ENCODE data around the gene INTS2. TPM values are rescaled to one million over a fixed set of nuclear protein-coding genes. Genes with fewer than 3 reads are reported as not detected.

The INTS2 gene
- total RNA-seq, 2 experiments from 2014 or later, result 8.5 to 8.7 TPM

DNA sequence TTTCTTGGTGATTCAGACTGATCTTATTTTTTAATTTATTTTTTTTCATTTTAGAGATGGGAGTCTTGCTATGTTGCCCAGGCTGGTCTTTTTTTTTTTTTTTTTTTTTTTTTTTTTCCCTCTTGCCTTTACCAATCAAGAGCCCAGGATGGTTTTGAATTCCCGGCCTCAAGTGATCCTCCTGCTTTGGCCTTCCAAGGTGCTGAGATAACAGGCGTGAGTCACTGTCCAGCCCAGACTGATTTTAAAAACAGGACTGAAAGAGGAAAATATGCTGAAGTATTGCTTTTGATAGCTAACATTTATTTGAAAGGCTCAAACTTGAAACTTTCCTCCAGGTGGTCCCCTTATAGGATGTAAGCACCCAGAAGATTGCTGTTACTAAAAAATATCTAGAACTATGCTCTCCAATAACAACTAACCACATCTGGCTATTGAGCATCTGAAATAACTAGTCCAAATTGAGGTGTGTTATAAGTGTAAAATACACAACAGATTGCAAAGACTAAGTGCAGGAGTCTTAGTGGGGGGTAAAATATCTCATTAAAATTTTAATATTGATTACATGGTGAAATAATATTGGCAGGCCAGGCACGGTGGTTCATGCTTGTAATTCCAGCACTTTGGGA is 48.7 kb downstream of the INTS2 start:
- Histone ChIP-seq H3K9me3 (ENCODE audit: control insufficient read depth in 1 of 2, insufficient read depth in 1 of 2, low read length in 2 of 2) (no peaks in the 10 kb centered on the region), H3K36me3 (ENCODE audit: insufficient read depth, low read length) (peaks cover 63% of the 10 kb centered on the region), H3K27me3 (ENCODE audit: control insufficient read depth in 1 of 2, insufficient read depth in 2 of 2, low read length in 2 of 2) (no peaks in the 10 kb centered on the region), H3K4me3 (ENCODE audit: low read length) (no peak overlapping the region), H3K27ac (ENCODE audit: low read depth in 1 of 2, low read length in 2 of 2) (no peak overlapping the region), H3K4me1 (ENCODE audit: insufficient read depth, low read length) (no peaks in the 10 kb centered on the region)
- Mint-ChIP-seq H3K36me3 (ENCODE audit: low read depth) (peaks cover 81% of the 10 kb centered on the region), H3K9me3 (no peaks in the 10 kb centered on the region), H3K27me3 (no peaks in the 10 kb centered on the region), H3K4me1 (ENCODE audit: low read depth) (no peaks in the 10 kb centered on the region), H3K4me3 (no peak overlapping the region), H3K27ac (no peak overlapping the region)
- POLR2A ChIA-PET, result no interaction called here
- TF ChIP-seq, protein P1, sequence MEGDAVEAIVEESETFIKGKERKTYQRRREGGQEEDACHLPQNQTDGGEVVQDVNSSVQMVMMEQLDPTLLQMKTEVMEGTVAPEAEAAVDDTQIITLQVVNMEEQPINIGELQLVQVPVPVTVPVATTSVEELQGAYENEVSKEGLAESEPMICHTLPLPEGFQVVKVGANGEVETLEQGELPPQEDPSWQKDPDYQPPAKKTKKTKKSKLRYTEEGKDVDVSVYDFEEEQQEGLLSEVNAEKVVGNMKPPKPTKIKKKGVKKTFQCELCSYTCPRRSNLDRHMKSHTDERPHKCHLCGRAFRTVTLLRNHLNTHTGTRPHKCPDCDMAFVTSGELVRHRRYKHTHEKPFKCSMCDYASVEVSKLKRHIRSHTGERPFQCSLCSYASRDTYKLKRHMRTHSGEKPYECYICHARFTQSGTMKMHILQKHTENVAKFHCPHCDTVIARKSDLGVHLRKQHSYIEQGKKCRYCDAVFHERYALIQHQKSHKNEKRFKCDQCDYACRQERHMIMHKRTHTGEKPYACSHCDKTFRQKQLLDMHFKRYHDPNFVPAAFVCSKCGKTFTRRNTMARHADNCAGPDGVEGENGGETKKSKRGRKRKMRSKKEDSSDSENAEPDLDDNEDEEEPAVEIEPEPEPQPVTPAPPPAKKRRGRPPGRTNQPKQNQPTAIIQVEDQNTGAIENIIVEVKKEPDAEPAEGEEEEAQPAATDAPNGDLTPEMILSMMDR (IDR thresholded peaks at IDR 0.05), result no peak
- no peak for DNase-seq
- intact Hi-C loops (cut with DNase I, micrococcal nuclease), result no loop called here
- ATAC-seq (ENCODE audit: poor library complexity), result no peak
- CTCF ChIA-PET, result interaction anchor here (0.7 kb wide), 2 partner anchors 21 to 1324 kb away, joined by 3 read pairs; no protein-coding TSS in a partner anchor

DNA sequence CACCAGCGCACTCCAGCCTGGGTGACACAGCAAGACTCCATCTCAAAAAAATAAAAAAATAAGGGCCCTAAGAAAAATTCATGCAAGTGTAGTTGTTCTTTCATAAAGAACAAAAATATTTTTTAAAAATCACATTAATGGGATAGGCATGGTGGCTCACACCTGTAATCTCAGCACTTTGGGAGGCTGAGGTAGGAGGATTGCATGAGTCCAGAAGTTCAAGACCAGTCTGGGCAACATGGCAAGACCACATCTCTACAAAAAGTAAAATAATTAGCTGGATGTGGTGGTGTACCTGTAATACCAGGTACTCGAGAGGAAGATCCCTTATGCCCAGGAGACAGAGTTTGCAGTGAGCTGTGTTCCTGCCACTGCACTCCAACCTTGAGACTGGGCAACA is 49.3 kb downstream of the INTS2 start:
- Mint-ChIP-seq H3K27ac (no peak overlapping the region), H3K4me3 (no peak overlapping the region), H3K36me3 (ENCODE audit: low read depth) (peaks cover 83% of the 10 kb centered on the region), H3K27me3 (no peaks in the 10 kb centered on the region), H3K4me1 (ENCODE audit: low read depth) (peaks cover 4% of the 10 kb centered on the region), H3K9me3 (no peaks in the 10 kb centered on the region)
- DNase-seq (no peak), ATAC-seq (ENCODE audit: poor library complexity) (no peak)
- ChIA-PET POLR2A (no interaction called here), CTCF (interaction anchor here (0.7 kb wide), 1 partner anchor 1323 kb away, joined by 3 read pairs; no protein-coding TSS in a partner anchor)
- Histone ChIP-seq H3K4me3 (ENCODE audit: low read length) (no peak overlapping the region), H3K36me3 (ENCODE audit: insufficient read depth, low read length) (peaks cover 57% of the 10 kb centered on the region), H3K4me1 (ENCODE audit: insufficient read depth, low read length) (no peaks in the 10 kb centered on the region), H3K27me3 (ENCODE audit: control insufficient read depth in 1 of 2, insufficient read depth in 2 of 2, low read length in 2 of 2) (no peaks in the 10 kb centered on the region), H3K9me3 (ENCODE audit: control insufficient read depth in 1 of 2, insufficient read depth in 1 of 2, low read length in 2 of 2) (no peaks in the 10 kb centered on the region), H3K27ac (ENCODE audit: low read depth in 1 of 2, low read length in 2 of 2) (no peak overlapping the region)
- TF ChIP-seq, protein P1 (IDR thresholded peaks at IDR 0.05), result no peak
- intact Hi-C loops (cut with DNase I, micrococcal nuclease), result no loop called here

DNA sequence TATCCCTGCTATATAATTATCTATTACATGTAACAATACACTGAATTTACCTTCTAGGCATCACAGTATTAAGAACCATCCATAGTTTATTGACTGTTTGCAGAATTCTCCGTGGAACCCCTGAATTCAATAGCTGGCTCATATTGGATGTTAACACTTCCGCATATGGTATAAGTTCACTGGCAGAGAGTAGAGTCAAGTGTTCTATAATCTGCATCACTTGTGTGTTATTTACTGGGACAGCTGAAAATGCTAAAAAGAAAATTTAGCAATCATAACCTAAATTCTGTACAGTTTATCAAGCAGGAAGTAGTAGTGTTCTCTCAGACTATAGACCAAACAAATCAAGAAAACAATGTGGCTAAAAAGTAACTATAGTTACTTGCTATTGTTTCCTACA is 49.9 kb downstream of the INTS2 start:
- no peak for ATAC-seq (ENCODE audit: poor library complexity)
- no peak for DNase-seq
- Mint-ChIP-seq H3K27ac (no peak overlapping the region), H3K4me3 (no peak overlapping the region), H3K36me3 (ENCODE audit: low read depth) (peaks cover 84% of the 10 kb centered on the region), H3K27me3 (no peaks in the 10 kb centered on the region), H3K4me1 (ENCODE audit: low read depth) (peaks cover 5% of the 10 kb centered on the region), H3K9me3 (no peaks in the 10 kb centered on the region)
- Histone ChIP-seq H3K4me3 (ENCODE audit: low read length) (no peak overlapping the region), H3K4me1 (ENCODE audit: insufficient read depth, low read length) (no peaks in the 10 kb centered on the region), H3K36me3 (ENCODE audit: insufficient read depth, low read length) (peaks cover 50% of the 10 kb centered on the region), H3K27me3 (ENCODE audit: control insufficient read depth in 1 of 2, insufficient read depth in 2 of 2, low read length in 2 of 2) (no peaks in the 10 kb centered on the region), H3K27ac (ENCODE audit: low read depth in 1 of 2, low read length in 2 of 2) (no peak overlapping the region), H3K9me3 (ENCODE audit: control insufficient read depth in 1 of 2, insufficient read depth in 1 of 2, low read length in 2 of 2) (no peaks in the 10 kb centered on the region)
- ChIA-PET CTCF (no interaction called here), POLR2A (no interaction called here)
- intact Hi-C loops (cut with DNase I, micrococcal nuclease), result no loop called here
- TF ChIP-seq, protein P1 (IDR thresholded peaks at IDR 0.05), result no peak
